ENCODE measurements around the gene LRP10.

GRCh38 chr14:22906073-22906472 lies 34.5 kb downstream of the LRP10 start:
- TF ChIP-seq CTCF (IDR thresholded peaks at IDR 0.05) (no peak), POLR2A (IDR thresholded peaks at IDR 0.05; ENCODE audit: low read length) (no peak), BCL3 (IDR thresholded peaks at IDR 0.05) (no peak), CEBPB (IDR thresholded peaks at IDR 0.05) (no peak), ESRRA (IDR thresholded peaks at IDR 0.05; ENCODE audit: borderline replicate concordance, low read length) (no peak), EP300 (IDR thresholded peaks at IDR 0.05) (no peak), RAD21 (conservative IDR thresholded peaks at IDR 0.05 in 1 of 2, IDR thresholded peaks at IDR 0.05 in 1 of 2) (no peak), RNF2 (IDR thresholded peaks at IDR 0.05; ENCODE audit: borderline replicate concordance, low read depth) (no peak), RCOR1 (IDR thresholded peaks at IDR 0.05; ENCODE audit: low read depth, low read length) (no peak), TP53 (CRISPR knock-in tag; IDR thresholded peaks at IDR 0.05) (no peak)

Measured in A549 (cell line).